ENCODE data around the gene DNAJC27.
A peak's percentile ranks its signal among the peaks of the same experiment; 100 is the strongest.

Gene DNAJC27

DNA sequence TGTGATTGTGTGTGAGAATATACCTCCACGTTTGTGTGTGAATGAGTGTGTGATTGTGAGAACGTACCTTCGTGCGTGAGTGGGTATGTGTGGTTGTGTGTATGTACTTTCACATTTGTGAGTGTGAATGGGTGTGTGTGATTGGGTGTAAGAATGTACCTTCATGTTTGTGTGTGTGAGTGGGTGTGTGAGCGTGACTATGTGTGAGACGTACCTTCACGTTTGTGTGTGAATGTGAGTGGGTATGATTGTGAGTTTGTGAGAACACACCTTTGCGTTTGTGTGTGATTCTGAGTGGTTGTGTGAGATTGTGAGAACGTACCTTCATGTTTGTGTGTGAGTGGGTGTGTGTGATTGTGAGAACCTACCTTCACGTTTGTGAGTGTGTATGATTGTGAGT, 45.9 kb downstream of the DNAJC27 start:
- DNase-seq (ENCODE audit: low spot score) = no peak

DNA sequence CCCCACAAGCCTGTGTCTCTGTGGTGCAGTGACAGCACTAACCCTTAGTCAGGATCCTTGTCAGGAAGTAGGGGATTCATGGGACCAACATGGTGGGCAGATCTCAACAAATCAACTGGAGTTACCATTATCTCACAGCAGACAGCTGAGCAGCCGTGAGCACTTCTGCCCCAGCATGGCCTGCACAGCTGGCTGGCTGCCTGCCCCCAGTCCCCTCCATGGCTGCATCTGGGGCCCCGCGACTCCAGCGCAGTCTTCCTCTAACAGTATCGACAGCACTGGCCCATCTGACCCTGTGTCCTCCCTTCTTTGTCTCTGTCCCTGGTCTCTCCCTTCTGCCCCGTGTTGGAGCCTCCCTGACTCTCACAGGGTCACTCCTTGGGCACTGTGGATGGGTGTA, 47.0 kb downstream of the DNAJC27 start:
- no peak for DNase-seq (ENCODE audit: low spot score)

DNA sequence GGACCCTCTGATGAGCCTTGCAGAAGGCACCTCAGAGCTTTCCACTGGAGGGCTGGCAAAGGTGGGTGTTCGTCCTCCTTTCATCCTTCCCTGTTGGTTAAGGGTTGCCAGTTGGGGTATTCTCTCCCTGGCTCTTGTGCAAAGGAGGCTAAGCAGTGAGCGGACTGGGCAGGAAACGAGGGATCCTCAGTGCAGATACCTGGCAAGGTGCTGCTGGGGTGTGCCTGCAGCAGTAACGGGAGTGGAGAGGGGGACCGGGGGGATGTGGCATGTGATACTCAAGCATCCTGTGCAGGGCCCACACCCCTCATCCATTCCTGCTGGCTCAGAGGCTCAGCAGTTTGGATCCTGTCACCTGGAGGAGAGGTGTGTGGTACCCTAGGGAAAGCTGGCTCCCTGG, 47.5 kb downstream of the DNAJC27 start:
- no peak for DNase-seq (ENCODE audit: low spot score)

DNA sequence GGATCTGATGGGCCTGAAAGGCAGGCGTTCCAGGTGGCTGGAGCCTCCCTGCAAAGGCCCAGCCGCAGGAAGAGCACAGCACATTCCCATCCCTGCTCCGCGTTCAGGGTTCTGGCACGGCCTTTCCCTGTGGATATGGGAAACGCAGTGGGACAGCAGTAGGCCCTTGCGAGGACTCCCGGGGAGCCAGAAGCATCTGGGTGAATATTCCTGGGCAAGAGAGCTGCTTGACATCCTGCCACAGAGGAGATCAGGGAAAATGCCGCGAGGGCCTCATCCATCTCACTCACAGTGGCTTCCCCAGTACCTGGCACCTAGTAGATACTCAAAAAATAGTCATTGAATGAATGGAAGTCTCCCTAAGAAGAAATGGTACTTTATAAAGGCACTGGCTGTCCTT, 48.6 kb downstream of the DNAJC27 start:
- no peak for DNase-seq (ENCODE audit: low spot score)

DNA sequence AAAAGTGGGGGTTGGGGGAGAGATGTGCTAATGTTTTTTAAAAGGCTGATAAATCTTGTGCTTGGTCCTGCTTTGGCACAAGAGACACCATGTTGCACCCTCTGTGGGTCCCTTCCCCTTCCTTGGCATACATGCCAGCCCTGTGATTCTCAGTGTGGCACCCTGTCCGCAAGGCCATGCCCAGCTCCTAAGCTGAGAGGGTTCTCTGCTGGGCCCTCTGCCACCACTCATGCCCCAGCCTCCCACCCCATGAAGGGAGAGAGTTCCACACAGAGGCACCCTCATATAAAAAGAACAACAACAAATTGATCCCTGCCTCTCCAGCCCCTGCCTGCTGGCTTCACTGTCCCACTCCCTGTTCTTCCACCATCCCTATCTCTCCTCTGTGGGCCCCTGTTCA, 49.2 kb downstream of the DNAJC27 start:
- no peak for DNase-seq (ENCODE audit: low spot score)

DNA sequence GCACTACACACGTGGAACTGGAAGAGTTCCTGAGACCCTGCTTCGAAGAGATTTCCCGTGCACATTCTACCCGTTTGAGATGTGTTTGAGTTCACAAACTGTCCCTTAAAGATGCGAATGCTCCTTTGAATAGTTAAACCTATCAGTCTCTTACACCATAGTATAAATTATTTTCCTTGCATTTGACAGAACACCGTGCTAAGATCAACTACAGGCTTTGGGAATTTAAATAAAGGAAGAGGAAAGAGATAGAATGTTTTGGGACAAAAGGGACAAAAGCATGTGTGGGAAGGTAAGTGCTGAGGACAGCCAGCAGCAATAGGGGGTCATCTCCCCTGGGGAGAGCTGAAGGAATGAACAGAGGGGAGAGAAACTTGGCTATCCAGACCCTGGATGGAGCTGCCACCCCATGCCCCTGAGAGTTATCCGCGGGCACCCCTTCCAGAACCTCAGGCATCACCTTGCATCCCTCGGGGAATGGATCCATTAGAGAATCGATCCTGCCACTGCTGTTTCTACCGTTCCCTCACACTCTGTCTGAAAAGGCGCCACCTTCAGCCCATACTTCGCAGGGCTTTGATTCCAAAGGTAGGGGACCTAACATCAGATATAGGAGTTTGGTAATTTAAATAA, 50.8 kb downstream of the DNAJC27 start:
- DNase-seq (ENCODE audit: low spot score) = no peak

DNA sequence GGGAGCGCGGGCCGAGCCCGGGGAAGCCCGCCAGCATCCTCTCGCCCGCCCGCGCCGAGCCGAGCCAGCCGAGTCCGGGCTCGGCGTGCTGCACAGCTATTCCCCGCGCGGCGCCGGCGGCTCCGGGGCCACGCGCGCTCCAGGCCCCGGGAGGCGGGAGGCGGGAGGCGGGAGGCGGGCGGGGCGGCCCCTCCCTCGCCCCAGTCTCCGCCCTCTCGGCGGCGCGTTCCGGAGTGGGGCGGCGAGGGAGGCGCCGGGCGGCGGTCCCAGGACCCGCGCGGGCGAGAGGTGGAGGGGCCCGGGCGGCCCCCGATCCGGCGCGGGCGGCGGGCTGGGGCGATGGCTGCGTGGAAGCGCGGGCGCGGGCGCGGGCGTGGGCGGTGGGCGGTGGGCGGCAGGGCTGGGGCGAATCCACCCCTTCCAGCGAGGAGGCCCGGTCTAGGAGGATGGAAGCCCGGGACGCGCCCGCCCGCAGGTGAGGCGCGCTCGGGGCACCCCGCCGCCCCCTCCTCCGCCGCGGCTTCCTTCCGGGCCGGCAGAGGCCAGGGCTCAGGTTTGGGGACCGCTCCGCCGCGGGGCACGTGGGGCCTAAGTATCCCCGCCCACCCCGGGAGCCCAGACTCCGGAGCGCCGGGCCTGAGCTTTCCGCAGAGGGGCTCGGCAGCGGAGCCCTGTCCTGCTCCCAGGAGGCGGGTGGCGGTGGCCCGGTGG, 51.5 kb downstream of the DNAJC27 start, which contains the start of gene ADCY3:
ADCY3 (minus strand) TSS at position 140 of the 711 bp plus-strand sequence. CDS start 1,250 bp downstream, outside the sequence.
- DNase-seq (ENCODE audit: low spot score) = peak; percentile 88

DNA sequence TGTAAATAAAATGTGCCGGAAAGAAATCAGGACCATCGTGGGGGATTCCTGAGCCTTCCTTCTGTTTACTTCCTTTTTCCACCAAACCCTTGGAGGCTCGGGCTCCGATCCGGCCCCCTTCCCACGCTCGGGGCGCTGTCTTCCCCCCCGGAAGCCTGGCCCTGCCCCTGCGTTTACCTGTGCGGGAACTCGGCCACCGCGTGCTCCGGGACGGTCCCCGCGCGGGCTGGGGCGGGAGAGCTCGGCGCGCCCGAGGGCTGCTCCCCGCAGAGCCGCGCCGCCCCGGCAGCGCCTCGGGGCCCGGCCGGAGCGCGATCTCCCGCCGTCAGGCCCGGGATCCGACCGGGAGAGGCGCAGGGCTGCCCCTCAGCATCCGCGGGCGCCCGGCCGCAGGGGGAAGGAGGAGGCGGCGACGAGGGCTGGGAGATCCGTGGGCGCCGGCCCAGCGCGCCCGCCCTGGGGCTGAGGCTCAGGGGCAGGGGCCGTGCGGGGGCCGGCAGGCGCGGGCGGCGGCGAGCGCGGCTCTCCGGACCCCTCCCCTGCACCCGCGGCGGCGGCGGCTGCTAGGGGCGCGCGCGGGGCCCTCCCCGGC, 52.2 kb downstream of the DNAJC27 start:
- DNase-seq (ENCODE audit: low spot score) = peak; percentile 76

DNA sequence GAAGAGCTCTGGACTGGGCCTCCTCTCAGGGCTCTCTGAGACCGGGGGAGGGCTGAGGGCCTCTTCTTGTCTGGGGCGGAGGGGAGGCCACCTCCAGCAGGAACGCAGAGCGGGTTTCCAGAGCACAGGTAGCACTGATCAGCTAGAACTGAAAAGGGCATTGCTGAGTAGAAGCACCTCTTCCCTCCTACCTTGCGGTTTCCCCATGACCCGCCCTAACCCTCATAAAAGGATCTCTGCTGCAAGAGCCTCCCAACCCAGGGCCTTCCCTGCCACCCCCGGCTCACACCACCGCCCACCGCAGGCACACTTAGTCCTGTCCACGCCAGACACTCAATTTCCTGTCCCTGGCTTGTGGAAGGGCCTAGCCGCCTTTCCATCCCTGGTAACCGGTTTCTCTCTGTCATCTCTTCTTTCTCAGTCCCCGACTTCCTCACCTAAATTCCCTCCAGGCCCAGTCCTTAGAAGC, 52.7 kb downstream of the DNAJC27 start:
- peak; percentile 53 for DNase-seq (ENCODE audit: low spot score)

DNA sequence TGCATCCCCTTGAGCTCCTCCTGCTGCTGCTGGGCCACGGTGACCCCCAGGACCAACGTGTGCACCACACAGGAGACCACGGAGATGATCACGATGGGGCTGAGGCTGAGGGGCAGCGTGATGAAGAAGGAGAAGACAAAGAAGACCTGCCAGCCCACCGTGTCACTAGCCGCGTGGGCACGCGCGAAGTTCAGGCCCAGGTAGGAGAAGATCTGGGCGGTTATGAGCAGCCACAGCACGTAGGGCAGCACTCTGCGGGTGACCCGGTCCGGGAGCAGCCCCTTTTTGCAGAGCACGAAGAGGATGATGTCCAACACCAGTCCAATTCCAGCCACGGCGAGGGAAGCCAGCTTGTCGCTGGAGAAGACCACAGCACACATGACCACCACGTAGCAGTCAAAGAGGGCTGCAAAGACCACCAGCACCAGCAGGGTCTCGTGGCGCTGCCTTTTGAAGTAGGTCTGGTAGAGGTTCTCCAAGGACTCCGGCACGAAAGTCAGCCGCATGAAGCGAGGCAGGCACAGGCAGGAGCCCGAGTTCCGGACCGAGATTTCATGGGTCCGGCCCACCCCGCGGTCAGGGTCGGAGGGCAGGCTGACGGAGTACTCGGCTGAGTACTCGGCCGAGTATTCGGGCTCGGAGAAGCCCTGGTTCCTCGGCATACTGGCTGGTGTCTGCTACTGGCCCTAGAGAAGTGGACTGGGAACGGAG, 53.3 kb downstream of the DNAJC27 start:
- no peak for DNase-seq (ENCODE audit: low spot score)

DNA sequence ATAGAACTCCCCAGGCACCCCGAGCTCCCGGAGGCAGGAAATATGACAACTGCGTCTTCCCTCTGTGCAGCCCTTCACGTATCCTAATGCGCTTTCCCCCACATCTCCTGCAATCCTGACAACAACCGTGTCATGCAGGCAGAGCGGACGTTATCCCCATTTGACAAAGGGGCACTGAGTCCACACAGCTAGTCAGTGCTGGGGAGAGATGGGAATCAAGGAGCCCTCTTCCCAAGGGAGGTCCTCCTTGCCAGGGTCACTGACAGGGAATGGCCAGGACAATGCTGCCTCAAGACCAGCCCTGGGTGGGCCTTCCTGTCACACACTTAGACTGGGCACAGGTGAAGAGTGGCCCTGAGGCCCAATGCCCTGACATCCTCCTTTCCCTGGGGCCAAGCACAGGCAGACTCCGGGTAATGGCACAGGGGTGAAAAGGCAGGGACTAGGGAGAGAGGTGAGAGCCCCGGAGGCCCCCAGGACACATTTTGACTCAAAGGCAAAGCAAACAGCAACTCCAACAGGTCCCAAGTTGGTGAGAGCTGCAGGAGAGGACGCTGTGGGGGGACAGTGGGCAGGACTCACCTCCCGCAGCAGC, 53.9 kb downstream of the DNAJC27 start:
- no peak for DNase-seq (ENCODE audit: low spot score)

DNA sequence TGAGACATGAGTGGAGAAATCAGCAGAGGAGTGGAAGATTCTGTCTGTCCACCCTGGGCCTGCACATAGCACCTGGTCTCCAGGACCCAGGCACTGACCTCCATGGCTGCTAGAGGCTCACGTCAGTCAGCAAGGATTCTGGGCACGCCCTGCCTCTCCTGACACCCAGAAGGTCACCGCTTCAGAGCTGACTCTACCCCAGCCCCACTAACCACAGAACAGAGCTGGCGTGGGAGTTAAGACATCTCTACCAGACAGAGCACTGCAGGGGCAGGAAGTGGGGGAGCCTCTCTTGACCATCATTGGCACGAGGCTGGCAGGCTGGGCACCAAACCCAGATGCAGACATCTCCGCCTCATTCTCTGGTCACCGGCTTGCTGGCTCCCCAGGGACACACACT, 54.7 kb downstream of the DNAJC27 start:
- no peak for DNase-seq (ENCODE audit: low spot score)

DNA sequence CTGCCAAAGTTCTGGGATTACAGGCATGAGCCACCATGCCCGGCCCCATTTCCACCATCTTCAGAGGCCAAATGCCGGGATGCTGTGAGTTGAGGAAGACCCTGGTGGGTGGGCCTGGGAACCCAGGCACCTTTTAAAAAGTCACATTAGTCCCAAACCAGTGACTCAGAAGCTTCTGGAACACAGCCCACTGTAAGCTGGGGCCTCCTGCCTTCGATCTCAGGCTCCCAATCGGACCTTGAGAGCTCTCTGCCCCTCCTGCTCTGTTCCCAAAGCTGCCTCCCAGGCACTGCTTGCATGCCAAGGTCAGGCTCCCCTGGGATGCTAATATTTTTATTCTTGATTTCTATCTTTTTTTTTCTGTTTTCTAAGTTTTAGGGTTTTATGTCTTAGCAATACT, 56.0 kb downstream of the DNAJC27 start:
- DNase-seq (ENCODE audit: low spot score) = no peak

DNA sequence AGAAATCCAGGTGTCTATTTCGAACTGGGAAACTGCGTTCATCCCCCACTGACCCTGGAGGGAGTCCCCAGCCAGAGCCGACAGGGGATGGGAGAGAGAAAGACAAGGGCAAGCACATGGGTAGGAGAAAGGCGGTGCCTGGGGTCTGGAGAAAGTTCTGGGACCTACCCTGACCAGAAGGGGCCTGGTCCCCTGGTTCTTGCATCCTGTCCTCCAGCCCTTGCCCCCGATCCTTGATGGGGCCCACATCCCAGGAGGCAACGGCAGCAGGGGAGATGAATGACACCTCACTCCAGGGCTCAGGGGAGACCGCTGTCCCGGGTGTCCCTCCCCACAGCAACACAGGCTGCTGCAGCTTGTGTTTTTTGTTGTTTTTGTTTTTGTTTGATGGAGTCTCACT, 56.6 kb downstream of the DNAJC27 start:
- DNase-seq (ENCODE audit: low spot score) = no peak

DNA sequence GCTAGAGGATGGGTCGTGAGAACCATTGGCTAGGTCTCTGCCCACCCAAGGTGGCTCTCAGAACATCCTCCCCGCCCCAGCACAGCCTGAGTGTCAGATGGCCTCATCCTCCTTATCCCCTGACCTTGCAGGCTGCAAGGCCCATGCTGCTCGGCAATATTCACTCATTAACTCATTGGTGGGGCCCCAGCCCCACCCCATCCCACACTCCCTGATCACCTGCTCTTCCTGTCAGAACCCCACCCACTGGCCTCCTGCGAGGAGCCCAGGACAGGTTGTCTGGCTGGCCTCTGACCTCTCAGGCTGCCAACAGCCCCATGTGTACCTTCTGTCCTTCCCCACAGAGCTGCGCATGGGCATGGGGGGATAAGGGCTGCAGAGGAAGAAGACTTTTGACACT, 57.0 kb downstream of the DNAJC27 start:
- no peak for DNase-seq (ENCODE audit: low spot score)

DNA sequence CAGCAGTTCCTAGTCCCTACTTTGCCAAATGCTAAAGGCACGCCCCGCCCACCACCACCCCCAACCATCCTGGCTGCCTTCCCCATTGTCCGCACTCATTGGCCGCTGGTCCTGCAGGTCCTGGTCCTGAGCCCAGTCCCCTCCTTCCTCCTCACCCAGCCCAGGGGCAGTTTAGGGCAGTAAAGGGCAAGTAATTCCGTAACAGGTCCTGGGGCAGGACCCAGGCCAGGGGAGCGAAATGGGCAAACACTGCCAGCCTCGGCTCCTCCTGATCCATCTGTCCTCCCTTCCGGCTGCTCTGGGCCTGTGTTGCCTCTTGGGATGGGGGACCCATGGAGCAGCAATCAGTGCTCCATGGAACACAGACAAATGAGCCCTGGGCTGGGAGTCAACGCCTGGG, 57.8 kb downstream of the DNAJC27 start:
- no peak for DNase-seq (ENCODE audit: low spot score)

DNA sequence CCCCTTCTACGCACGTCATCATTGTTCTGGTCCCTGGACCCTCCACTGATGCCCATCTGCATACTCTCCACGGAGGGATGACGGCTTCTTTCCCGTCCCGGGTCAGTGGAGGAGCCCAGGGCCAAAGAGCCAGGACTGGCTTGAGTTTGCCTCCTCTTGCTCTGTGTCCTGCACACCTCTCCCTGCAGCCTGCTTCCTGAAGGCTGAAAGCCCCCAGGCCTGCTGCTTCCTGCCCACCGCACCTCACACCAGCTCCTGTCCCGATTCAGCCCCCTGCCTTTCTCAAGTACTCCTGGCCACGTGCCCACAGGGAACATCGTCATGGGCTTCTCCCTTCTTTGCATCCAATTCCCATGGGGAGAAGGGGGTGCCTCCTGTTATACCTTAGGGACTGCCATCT, 58.8 kb downstream of the DNAJC27 start:
- DNase-seq (ENCODE audit: low spot score) = no peak

DNA sequence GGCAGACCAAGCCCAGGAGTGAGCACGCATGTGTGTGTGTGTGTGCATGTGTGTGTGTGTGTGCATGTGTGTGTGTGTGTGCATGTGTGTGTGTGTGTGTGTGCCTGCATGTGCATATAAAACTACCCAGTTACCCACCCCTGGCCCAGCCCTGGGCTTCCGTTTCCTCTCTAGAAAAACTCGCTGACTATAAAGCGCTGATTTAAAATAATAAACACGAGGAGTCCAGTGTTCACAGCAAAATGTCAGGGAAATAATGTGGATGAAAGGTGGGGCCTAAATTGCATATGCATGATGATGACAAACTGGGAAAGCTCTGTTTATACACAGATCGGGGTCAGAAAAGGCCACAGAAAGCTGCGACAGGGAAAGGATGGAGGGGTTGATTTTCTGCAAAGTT, 59.2 kb downstream of the DNAJC27 start:
- no peak for DNase-seq (ENCODE audit: low spot score)

DNA sequence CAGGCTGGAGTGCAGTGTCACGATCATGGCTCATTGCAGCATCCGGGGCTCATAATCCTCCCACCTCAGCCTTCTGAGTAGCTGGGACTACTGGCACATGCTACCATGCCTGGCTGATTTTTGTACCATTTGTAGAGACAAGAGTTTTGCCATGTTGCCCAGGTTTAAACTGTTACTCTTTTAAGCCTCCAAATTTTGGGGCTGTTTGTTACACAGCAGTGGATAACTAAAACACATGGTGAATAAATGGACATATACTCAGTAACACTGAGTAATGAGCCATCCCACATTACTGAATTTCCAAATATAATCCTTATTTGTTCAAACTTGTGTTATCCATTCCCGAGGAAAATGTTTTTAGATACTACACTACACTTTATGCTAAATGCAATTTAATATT, 61.5 kb downstream of the DNAJC27 start:
- DNase-seq (ENCODE audit: low spot score) = no peak

DNA sequence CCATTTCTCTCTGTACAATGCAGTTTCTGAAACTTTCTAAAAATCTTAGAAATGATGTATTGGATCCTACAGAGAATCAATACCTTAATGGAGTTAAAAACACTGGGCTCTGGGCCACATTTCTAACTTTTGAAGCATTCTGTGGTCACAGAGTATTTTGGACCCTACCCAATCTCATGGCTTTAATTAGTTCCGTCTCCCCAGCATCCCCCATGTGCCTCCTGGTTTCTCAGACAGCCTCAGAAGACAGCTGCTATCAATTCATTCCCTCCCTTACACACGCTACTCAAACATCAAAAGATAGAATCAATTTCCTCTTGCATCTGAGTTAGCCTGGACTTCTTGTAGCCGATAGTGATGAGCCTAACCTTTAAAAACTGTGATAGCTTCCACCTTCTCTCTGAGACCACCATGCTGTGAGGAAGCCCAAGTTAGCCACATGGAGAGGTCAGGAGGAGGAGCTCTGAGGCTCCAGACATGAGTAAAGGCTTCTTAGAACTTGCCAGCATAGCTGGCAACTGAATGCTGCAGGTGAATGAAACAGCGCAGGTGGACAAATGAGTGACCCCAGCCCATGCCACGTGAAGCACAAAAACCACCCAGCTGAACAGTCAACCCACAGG, 62.1 kb downstream of the DNAJC27 start:
- DNase-seq (ENCODE audit: low spot score) = no peak

DNA sequence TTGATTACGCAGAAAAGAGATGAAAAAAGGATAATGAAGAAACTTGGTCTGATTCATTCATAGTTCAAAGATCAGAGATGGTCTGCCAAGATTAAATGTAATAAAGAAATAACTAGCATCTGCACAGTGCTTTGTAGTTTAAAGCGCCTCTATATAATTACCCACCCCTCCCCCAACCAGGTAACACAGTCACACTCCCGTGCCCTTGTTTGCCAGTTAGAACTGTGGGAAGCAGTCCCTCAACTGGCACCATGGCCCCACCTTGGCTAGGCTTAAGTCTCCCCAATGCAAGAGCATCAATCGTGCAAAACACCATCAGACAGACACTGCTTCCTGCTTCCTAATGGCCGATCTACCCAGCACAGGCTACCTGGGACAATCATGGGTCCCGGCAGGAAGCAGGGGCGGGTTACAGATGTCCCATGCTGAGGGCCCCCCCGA, 63.3 kb downstream of the DNAJC27 start:
- no peak for DNase-seq (ENCODE audit: low spot score)

DNA sequence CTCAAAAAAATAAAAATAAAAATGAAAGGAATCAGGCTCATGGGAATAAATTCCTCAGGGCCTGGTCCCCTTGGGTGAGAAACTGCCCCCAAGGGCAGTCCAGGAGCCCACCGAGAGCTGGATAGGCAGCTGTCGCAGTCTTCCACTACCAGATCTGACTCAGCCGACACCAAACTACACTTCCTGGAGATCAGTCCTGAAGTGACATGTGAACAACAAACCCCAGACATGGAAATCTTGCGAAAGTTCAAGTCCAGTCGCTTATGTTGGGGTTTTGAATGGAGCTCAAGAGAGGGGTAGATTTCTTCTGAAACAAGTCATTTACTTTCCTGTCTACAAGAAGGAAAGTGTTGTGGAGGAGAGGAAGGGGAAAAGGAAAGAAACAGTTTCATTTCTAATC, 64.6 kb downstream of the DNAJC27 start:
- DNase-seq (ENCODE audit: low spot score) = no peak
